ENCODE measurements around the gene ITGAE. TPM values are rescaled to one million over a fixed set of nuclear protein-coding genes. Genes with fewer than 3 reads are reported as not detected.
A peak's percentile ranks its signal among the peaks of the same experiment; 100 is the strongest.

Gene ITGAE
- total RNA-seq, 2 donors from 2014 or later = 21.8 to 34.3 TPM

DNA sequence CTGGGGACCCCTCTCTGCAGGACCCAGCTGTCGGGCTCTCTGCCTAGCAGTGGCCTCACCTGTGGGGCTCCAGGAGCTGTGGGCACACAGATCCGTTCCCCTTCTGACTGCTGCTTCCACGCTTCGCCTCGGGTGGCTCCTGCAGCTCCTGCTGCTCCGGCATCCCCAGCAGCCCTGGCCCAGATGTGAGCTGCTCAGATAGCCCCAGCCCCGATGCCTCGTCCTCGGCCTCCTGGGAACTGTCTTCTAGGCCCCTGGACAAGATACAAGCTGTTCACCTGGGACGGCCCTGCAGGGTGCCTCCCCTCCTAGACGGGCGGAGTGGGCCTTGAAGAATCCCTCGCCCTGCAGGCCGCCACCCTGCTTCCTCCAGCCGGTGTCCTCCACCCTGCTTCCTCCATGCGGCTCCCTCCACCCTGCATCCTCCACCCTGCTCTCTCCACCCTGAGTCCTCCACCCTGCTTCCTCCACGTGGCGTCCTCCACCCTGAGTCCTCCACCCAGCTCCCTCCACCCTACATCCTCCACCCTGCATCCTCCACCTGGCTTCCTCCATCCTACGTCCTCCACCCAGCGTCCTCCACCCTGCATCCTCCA is 121.4 kb downstream of the ITGAE start:
- Histone ChIP-seq H3K4me3 (ENCODE audit: low read length) (no peak overlapping the region), H3K27me3 (ENCODE audit: control insufficient read depth, insufficient read depth, low read length, poor library complexity, severe bottlenecking) (no peaks in the 10 kb centered on the region), H3K9ac (ENCODE audit: extremely low read depth, low read length, poor library complexity, severe bottlenecking) (no peak overlapping the region), H3K36me3 (ENCODE audit: control insufficient read depth, insufficient read depth, low read length) (no peaks in the 10 kb centered on the region), H3K4me1 (ENCODE audit: control insufficient read depth, insufficient read depth, low read length) (peaks cover 9% of the 10 kb centered on the region), H3K27ac (ENCODE audit: low read depth, low read length) (no peak overlapping the region), H3K9me3 (ENCODE audit: control insufficient read depth, low read length) (no peaks in the 10 kb centered on the region)
- WGBS, 2 experiments (ENCODE audit: insufficient coverage in 1 of 2, insufficient read length in 1 of 2) = 86 to 87% methylated on average over 10 to 20 of the region's 20 CpGs
- Mint-ChIP-seq H3K4me3 (no peak overlapping the region), H3K4me1 (peaks cover 18% of the 10 kb centered on the region), H3K36me3 (ENCODE audit: low read depth) (no peaks in the 10 kb centered on the region), H3K27me3 (ENCODE audit: insufficient read depth) (peaks cover 13% of the 10 kb centered on the region), H3K27ac (no peak overlapping the region), H3K9me3 (no peaks in the 10 kb centered on the region)
- no peak for DNase-seq
- TF ChIP-seq, protein P1, sequence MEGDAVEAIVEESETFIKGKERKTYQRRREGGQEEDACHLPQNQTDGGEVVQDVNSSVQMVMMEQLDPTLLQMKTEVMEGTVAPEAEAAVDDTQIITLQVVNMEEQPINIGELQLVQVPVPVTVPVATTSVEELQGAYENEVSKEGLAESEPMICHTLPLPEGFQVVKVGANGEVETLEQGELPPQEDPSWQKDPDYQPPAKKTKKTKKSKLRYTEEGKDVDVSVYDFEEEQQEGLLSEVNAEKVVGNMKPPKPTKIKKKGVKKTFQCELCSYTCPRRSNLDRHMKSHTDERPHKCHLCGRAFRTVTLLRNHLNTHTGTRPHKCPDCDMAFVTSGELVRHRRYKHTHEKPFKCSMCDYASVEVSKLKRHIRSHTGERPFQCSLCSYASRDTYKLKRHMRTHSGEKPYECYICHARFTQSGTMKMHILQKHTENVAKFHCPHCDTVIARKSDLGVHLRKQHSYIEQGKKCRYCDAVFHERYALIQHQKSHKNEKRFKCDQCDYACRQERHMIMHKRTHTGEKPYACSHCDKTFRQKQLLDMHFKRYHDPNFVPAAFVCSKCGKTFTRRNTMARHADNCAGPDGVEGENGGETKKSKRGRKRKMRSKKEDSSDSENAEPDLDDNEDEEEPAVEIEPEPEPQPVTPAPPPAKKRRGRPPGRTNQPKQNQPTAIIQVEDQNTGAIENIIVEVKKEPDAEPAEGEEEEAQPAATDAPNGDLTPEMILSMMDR (conservative IDR thresholded peaks at IDR 0.05) = no peak

DNA sequence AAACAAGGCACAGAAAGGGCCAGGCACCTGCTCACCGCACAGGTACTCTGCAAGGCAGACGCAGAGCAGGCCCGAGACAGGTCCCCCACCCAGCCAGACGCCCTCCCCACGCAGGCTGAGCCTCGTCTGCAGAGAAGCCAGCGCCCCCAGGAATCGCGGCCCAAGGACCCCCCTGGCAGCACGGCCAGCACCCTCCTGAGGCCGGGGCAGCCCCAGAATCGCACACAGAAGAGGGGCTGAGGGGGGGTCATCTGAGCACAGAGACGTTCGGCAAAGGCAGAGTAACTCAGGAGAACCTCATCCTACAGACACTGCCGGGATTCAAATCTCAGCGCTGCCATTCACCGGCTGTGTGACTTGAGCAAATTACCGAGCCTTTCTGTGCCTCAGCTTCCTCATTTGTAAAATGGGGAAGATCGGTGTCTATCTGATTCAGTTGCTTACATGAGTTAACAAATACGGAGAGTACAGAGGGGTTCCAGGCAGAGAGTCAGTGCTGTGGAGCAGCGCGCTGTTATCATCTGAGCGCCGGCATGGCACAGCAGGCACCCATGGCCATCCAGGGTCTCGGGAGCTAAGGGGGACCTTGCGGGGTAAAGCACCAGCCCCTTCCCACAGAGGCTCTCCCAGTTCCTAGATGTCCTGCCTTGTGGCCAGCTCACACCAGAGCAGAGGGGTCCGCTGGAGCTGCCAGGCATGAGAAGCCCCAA is 122.0 kb downstream of the ITGAE start:
- H3K36me3 Mint-ChIP-seq (ENCODE audit: low read depth) = no peaks in the 10 kb centered on the region
- H3K27me3 Mint-ChIP-seq (ENCODE audit: insufficient read depth) = peaks cover 13% of the 10 kb centered on the region
- 92 to 94% methylated on average over 24 to 27 of the region's 27 CpGs for WGBS, 2 experiments (ENCODE audit: insufficient coverage in 1 of 2, insufficient read length in 1 of 2)
- DNase-seq = no peak
- Histone ChIP-seq H3K27me3 (ENCODE audit: control insufficient read depth, insufficient read depth, low read length, poor library complexity, severe bottlenecking) (no peaks in the 10 kb centered on the region), H3K36me3 (ENCODE audit: control insufficient read depth, insufficient read depth, low read length) (no peaks in the 10 kb centered on the region), H3K9me3 (ENCODE audit: control insufficient read depth, low read length) (no peaks in the 10 kb centered on the region), H3K27ac (ENCODE audit: low read depth, low read length) (no peak overlapping the region), H3K4me3 (ENCODE audit: low read length) (no peak overlapping the region), H3K9ac (ENCODE audit: extremely low read depth, low read length, poor library complexity, severe bottlenecking) (no peak overlapping the region), H3K4me1 (ENCODE audit: control insufficient read depth, insufficient read depth, low read length) (peaks cover 10% of the 10 kb centered on the region)
- H3K9me3 Mint-ChIP-seq = no peaks in the 10 kb centered on the region
- TF ChIP-seq, protein P1 (conservative IDR thresholded peaks at IDR 0.05) = no peak
- peaks cover 22% of the 10 kb centered on the region for H3K4me1 Mint-ChIP-seq
- no peak overlapping the region for H3K4me3 Mint-ChIP-seq
- H3K27ac Mint-ChIP-seq = no peak overlapping the region

DNA sequence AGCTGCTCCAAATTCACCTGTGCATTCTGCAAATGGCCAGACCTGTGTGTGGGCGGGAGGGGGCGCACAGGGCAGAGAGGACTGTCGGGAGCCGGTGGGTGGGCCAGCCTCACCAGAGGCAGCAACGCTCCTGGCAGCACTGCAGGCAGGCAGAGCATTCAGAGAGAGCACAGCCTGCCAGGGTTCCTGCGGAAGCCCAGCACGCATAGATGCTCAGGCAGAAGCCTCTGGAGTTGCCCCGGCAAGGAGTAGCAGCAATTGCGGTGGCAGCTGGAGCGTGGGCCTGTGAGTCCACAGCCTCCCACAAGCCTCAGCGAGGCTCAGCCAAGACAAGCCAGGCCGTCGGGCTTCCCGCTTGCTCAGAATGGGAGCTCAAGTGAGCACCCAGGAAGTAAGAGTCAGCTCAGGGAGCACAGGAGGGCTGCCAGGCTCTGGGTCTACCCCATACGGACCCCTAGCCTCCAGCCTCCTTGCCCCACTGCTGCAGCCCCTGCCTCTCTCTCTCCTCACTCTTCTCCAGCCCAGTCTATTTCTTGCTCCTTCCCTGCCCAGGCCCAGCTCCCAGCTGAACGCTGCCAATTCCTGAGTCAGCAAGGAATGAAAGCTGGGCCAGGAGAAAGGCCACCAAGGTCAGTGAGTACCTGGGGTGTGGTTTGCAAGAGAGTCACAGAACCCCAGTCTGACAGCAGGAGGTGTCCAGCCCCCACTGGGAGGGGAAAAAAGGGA is 122.7 kb downstream of the ITGAE start:
- no peak overlapping the region for H3K4me3 Mint-ChIP-seq
- peak; percentile 95 for DNase-seq
- Histone ChIP-seq H3K27me3 (ENCODE audit: control insufficient read depth, insufficient read depth, low read length, poor library complexity, severe bottlenecking) (no peaks in the 10 kb centered on the region), H3K9ac (ENCODE audit: extremely low read depth, low read length, poor library complexity, severe bottlenecking) (no peak overlapping the region), H3K36me3 (ENCODE audit: control insufficient read depth, insufficient read depth, low read length) (no peaks in the 10 kb centered on the region), H3K9me3 (ENCODE audit: control insufficient read depth, low read length) (no peaks in the 10 kb centered on the region), H3K4me3 (ENCODE audit: low read length) (no peak overlapping the region), H3K4me1 (ENCODE audit: control insufficient read depth, insufficient read depth, low read length) (peaks cover 10% of the 10 kb centered on the region), H3K27ac (ENCODE audit: low read depth, low read length) (no peak overlapping the region)
- no peaks in the 10 kb centered on the region for H3K36me3 Mint-ChIP-seq (ENCODE audit: low read depth)
- 60 to 77% methylated on average over 9 to 16 of the region's 16 CpGs for WGBS, 2 experiments (ENCODE audit: insufficient coverage in 1 of 2, insufficient read length in 1 of 2)
- TF ChIP-seq, protein P1 (conservative IDR thresholded peaks at IDR 0.05) = peak; percentile 65
- H3K4me1 Mint-ChIP-seq = peaks cover 22% of the 10 kb centered on the region
- no peaks in the 10 kb centered on the region for H3K9me3 Mint-ChIP-seq
- H3K27me3 Mint-ChIP-seq (ENCODE audit: insufficient read depth) = peaks cover 13% of the 10 kb centered on the region
- H3K27ac Mint-ChIP-seq = no peak overlapping the region
